GM12864 (cell line): Measurements from ENCODE around the gene RAB24.

Experiments
- DNase-seq: peaks from one replicate; pipeline ENCODE4 v3.0.0-alpha.2; 2011; ENCODE audit warnings: low read depth
- H3K4me3 ChIP-seq: 2 replicates; pipeline ENCODE4 v1.5.1; 2011; ENCODE audit warnings: mild to moderate bottlenecking, low read depth, low read length, control low read depth
- CTCF ChIP-seq: IDR thresholded peaks from 2 replicates; pipeline ENCODE4 v1.5.1; 2011; ENCODE audit warnings: low read depth, mild to moderate bottlenecking, moderate library complexity, low read length, control low read depth, inconsistent platforms; ENCODE audit errors: missing control alignments

The RAB24 gene

DNA sequence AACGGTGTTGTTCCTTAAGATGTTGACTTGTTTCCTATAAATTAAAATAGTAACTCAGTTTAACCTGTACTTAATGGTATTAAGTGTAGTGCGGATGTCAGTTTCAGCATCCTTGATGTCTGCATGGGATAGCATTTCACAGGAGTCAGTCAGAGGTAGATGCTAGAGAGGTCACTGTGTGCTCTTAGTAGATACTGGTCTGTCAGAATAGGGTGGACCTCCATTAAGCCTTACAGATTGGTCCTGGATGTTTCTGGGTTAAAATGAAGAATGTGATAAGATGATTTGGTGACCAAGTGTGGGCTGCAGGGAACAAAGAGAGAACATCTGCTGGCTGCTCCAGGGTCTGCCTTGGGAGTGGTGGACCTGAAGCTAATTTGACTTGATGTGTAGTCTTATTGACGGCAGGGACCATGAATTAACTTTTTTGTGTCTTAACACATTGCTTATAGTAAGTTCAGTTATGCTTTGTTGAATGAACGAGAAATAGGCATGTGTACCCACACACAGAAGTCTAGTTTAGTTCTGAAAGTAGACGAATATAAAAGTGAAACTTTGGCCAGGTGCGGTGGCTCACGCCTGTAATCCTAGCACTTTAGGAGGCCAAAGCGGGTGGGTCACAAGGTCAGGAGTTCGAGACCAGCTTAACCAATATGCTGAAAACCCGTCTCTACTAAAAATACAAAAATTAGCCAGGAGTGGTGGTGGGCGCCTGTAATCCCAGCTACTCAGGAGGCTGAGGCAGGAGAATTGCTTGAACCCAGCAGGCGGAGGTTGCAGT lies 12.5 kb downstream of the RAB24 start:
- no peak for DNase-seq
- TF ChIP-seq CTCF = no peak
- no peak overlapping the region for H3K4me3 ChIP-seq

- H3K4me3 ChIP-seq = no peak overlapping the region
- DNase-seq = no peak
- TF ChIP-seq CTCF = no peak
These were observed 15.3 kb downstream of the RAB24 start for GRCh38 chr5:177288191-177288590.

DNA sequence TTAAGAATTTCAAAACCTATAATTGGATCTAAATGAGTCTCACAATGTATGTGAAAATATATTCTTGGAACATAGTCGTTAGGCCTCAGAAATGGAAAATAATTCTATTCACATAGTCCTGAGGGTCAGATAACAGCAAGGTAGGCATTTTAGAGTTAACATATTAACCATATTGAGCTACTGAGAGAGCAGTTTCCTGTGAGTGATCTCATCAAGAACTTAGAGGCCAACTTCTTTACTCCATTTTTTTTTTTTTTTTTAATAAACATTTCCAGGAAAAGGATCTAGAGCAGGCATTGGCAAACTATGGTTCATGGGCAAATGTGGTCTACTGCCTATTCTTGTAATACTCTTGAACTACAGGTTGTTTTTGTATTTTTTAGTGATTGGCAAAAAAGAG lies 26.6 kb downstream of the RAB24 start:
- no peak for DNase-seq
- no peak for TF ChIP-seq CTCF
- no peak overlapping the region for H3K4me3 ChIP-seq

DNA sequence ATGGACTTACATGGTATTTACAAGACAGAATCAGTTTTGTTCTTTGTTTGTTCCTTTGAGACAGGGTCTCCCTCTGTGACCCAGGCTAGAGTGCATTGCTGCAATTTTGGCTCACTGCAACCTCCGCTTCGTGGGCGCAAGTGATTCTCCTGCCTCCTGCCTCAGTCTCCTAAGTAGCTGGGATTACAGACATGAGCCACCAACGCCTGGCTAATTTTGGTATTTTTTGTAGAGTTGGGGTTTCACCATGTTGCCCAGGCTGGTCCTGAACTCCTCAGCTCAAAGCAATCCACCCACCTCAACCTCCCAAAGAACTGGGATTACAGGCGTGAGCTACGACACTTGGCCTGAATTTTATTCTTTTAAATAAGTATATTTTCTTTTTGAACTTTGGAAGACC lies 27.6 kb downstream of the RAB24 start:
- no peak for TF ChIP-seq CTCF
- H3K4me3 ChIP-seq = no peak overlapping the region
- DNase-seq = no peak

GRCh38 chr5:177271113-177271512 lies 32.4 kb downstream of the RAB24 start:
- no peak for TF ChIP-seq CTCF
- no peak overlapping the region for H3K4me3 ChIP-seq

GRCh38 chr5:177270653-177271052 lies 32.9 kb downstream of the RAB24 start:
- H3K4me3 ChIP-seq = no peak overlapping the region
- no peak for DNase-seq
- no peak for TF ChIP-seq CTCF

More at GRCh38 chr5:177271113-177271512, 32.4 kb downstream of the RAB24 start:
- no peak for DNase-seq

GRCh38 chr5:177269976-177270375 lies 33.5 kb downstream of the RAB24 start:
- DNase-seq = no peak
- TF ChIP-seq CTCF = no peak

More at GRCh38 chr5:177269976-177270375, 33.5 kb downstream of the RAB24 start:
- no peak overlapping the region for H3K4me3 ChIP-seq
